ENCODE data around the gene SIGLEC14. TPM values are rescaled to one million over a fixed set of nuclear protein-coding genes. Genes with fewer than 3 reads are reported as not detected.

Gene SIGLEC14
- polyA plus RNA-seq, 1 of the 3 experiments (the other 2 are of a cell fraction): 0.03 TPM

DNA sequence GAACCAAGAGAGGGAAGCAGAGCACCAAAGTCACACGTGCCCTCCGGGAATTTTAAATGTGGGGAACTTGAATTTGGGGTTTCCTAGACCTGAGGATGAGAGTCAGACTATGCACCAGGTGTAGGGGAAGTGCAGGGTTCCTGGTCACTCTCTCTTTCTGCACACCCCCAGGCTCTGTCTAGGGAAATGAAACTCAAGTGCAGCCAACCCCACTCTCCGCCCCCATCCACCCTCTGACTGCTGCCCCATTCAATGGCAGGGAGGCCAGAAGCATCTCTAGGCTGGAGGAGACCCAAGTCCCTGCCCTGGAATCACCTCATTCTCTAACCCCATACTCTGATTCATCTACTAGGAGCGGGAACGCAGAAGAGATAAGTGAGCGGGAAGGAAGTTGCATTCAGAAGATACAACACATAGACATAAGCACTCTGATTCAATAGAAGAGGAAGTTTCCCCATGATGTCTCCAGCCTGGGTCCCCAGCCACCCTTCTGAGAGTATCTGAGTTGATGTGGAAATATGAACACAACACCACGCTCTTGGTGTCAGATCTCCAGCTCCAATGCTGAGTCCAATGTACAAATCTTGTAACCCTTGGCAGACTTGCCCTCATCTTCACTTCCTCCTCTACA is 4.7 kb upstream of the SIGLEC14 start:
- Histone ChIP-seq H3K9me3 (no peaks in the 10 kb centered on the region), H3K36me3 (replicated peaks in 1 of 2; ENCODE audit: control insufficient read depth in 1 of 2, insufficient read depth in 2 of 2, low read length in 1 of 2) (no peaks in the 10 kb centered on the region), H3K79me2 (ENCODE audit: insufficient read depth) (no peaks in the 10 kb centered on the region), H3K27me3 (ENCODE audit: insufficient read depth) (peaks cover 40% of the 10 kb centered on the region; the same call in 1 of the 2 replicates), H3K4me3 (ENCODE audit: low read depth in 2 of 2, low read length in 1 of 2) (no peak overlapping the region), H4K20me1 (ENCODE audit: insufficient read depth) (no peaks in the 10 kb centered on the region), H3K27ac (ENCODE audit: low read depth in 2 of 2, low read length in 1 of 2) (no peak overlapping the region), H3K9ac (no peak overlapping the region), H2AFZ (ENCODE audit: low read depth) (no peak overlapping the region), H3K9me2 (no peaks in the 10 kb centered on the region), H3K4me2 (no peak overlapping the region), H3K4me1 (ENCODE audit: control insufficient read depth in 1 of 2, insufficient read depth in 2 of 2, low read depth in 1 of 2, low read length in 1 of 2) (no peaks in the 10 kb centered on the region), H3F3A (replicated peaks; ENCODE audit: insufficient read depth) (no peaks in the 10 kb centered on the region)
- CTCF ChIA-PET: interaction anchor here (0.8 to 3.5 kb wide), 4 partner anchors 9 to 184 kb away, joined by 3 to 14 read pairs (median 3); no protein-coding TSS in a partner anchor
- 6% methylated on average over 7 of the region's 7 CpGs for WGBS (ENCODE audit: low lambda C conversion rate)
- DNase-seq: no peak
- POLR2A ChIA-PET: no interaction called here
- TF ChIP-seq FOSL2 (IDR thresholded peaks at IDR 0.05; ENCODE audit: borderline replicate concordance, low read depth) (no peak), FOXJ3 (CRISPR knock-in tag; IDR thresholded peaks at IDR 0.05) (no peak), TEAD4 (IDR thresholded peaks at IDR 0.05; ENCODE audit: borderline replicate concordance, insufficient read depth) (no peak), RAD21 (IDR thresholded peaks at IDR 0.05; ENCODE audit: low read length) (no peak)
- TF ChIP-seq, protein P1, sequence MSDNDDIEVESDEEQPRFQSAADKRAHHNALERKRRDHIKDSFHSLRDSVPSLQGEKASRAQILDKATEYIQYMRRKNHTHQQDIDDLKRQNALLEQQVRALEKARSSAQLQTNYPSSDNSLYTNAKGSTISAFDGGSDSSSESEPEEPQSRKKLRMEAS (IDR thresholded peaks at IDR 0.05; ENCODE audit: low read depth): no peak

DNA sequence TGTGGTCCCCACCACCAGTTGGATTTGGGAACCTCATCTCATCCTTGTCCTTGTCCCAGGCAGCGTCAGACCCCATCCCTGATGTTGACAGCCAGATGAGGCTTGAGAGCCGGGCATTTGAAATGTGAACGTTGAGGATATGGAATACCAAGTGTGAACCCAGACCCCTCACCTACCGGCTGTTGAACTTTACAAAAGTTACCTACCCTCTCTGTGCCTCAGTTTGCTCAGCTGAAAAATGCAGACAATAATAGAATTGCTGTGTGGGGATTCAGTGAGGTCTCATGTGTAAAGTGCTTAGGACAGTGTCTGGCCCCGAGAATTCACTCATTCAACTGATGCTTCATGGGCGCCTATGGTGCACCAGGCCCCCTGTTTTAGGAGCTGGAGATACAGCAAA is 693 bp upstream of the SIGLEC14 start:
- Histone ChIP-seq H3K9ac (no peak overlapping the region), H2AFZ (ENCODE audit: low read depth) (no peak overlapping the region), H3F3A (replicated peaks; ENCODE audit: insufficient read depth) (no peaks in the 10 kb centered on the region), H3K4me3 (ENCODE audit: low read depth in 2 of 2, low read length in 1 of 2) (no peak overlapping the region), H3K4me2 (no peak overlapping the region), H4K20me1 (ENCODE audit: insufficient read depth) (no peaks in the 10 kb centered on the region), H3K79me2 (ENCODE audit: insufficient read depth) (no peaks in the 10 kb centered on the region), H3K36me3 (replicated peaks in 1 of 2; ENCODE audit: control insufficient read depth in 1 of 2, insufficient read depth in 2 of 2, low read length in 1 of 2) (no peaks in the 10 kb centered on the region), H3K9me2 (no peaks in the 10 kb centered on the region), H3K27me3 (ENCODE audit: insufficient read depth) (peaks cover 53% of the 10 kb centered on the region; the same call in 1 of the 2 replicates), H3K4me1 (ENCODE audit: control insufficient read depth in 1 of 2, insufficient read depth in 2 of 2, low read depth in 1 of 2, low read length in 1 of 2) (no peaks in the 10 kb centered on the region), H3K27ac (ENCODE audit: low read depth in 2 of 2, low read length in 1 of 2) (no peak overlapping the region), H3K9me3 (no peaks in the 10 kb centered on the region)
- no peak for DNase-seq
- TF ChIP-seq, protein P2, sequence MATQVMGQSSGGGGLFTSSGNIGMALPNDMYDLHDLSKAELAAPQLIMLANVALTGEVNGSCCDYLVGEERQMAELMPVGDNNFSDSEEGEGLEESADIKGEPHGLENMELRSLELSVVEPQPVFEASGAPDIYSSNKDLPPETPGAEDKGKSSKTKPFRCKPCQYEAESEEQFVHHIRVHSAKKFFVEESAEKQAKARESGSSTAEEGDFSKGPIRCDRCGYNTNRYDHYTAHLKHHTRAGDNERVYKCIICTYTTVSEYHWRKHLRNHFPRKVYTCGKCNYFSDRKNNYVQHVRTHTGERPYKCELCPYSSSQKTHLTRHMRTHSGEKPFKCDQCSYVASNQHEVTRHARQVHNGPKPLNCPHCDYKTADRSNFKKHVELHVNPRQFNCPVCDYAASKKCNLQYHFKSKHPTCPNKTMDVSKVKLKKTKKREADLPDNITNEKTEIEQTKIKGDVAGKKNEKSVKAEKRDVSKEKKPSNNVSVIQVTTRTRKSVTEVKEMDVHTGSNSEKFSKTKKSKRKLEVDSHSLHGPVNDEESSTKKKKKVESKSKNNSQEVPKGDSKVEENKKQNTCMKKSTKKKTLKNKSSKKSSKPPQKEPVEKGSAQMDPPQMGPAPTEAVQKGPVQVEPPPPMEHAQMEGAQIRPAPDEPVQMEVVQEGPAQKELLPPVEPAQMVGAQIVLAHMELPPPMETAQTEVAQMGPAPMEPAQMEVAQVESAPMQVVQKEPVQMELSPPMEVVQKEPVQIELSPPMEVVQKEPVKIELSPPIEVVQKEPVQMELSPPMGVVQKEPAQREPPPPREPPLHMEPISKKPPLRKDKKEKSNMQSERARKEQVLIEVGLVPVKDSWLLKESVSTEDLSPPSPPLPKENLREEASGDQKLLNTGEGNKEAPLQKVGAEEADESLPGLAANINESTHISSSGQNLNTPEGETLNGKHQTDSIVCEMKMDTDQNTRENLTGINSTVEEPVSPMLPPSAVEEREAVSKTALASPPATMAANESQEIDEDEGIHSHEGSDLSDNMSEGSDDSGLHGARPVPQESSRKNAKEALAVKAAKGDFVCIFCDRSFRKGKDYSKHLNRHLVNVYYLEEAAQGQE (IDR thresholded peaks at IDR 0.05; ENCODE audit: low read depth, low read length): no peak
- no peak for TF ChIP-seq EZH2phosphoT487 (IDR thresholded peaks at IDR 0.05; ENCODE audit: borderline replicate concordance, low read depth)
- no peak for TF ChIP-seq RFX5 (IDR thresholded peaks at IDR 0.05; ENCODE audit: low read length)
- TF ChIP-seq, protein P3, sequence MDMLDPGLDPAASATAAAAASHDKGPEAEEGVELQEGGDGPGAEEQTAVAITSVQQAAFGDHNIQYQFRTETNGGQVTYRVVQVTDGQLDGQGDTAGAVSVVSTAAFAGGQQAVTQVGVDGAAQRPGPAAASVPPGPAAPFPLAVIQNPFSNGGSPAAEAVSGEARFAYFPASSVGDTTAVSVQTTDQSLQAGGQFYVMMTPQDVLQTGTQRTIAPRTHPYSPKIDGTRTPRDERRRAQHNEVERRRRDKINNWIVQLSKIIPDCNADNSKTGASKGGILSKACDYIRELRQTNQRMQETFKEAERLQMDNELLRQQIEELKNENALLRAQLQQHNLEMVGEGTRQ (IDR thresholded peaks at IDR 0.05; ENCODE audit: borderline replicate concordance, low read depth, low read length): no peak
- TF ChIP-seq RXRA (IDR thresholded peaks at IDR 0.05; ENCODE audit: borderline replicate concordance, low read depth): no peak
- ChIA-PET CTCF (interaction anchor here (1.5 to 1.9 kb wide), 2 partner anchors 14 to 174 kb away, joined by 6 to 11 read pairs; no protein-coding TSS in a partner anchor), POLR2A (no interaction called here)
- WGBS (ENCODE audit: low lambda C conversion rate): 30% methylated on average over 5 of the region's 6 CpGs

Measured in SK-N-SH (cell line).